Hepatocyte (in vitro differentiated cells): ENCODE results near the gene ZNF212. TPM values are rescaled to one million over a fixed set of nuclear protein-coding genes. Genes with fewer than 3 reads are reported as not detected.

ENCODE experiments used
- DNase-seq: peaks from one replicate; pipeline ENCODE4 v3.0.0-alpha.2; 2016; ENCODE audit warnings: low spot score
- H2AFZ ChIP-seq: fragments of 200-600 bp; sonication (generic); 2 replicates; pipeline ENCODE4 v1.6.0; 2016; ENCODE audit warnings: antibody characterized with exemption, mild to moderate bottlenecking
- H3K27ac ChIP-seq: fragments of 200-600 bp; sonication (generic); 2 replicates; pipeline ENCODE4 v1.5.1; 2016; ENCODE audit warnings: mild to moderate bottlenecking
- H3K27me3 ChIP-seq: fragments of 200-600 bp; sonication (generic); 2 replicates; pipeline ENCODE4 v1.6.1; 2016
- H3K36me3 ChIP-seq: fragments of 200-600 bp; sonication (generic); replicated peaks from 2 replicates; pipeline ENCODE4 v1.5.1; 2016; ENCODE audit warnings: low read depth; ENCODE audit not compliant: insufficient read depth
- H3K4me1 ChIP-seq: fragments of 200-600 bp; sonication (generic); 2 replicates; pipeline ENCODE4 v1.5.1; 2016; ENCODE audit warnings: mild to moderate bottlenecking, moderate library complexity; ENCODE audit not compliant: insufficient read depth
- H3K4me2 ChIP-seq: fragments of 200-600 bp; sonication (generic); 2 replicates; pipeline ENCODE4 v1.6.0; 2016
- H3K4me3 ChIP-seq: fragments of 200-600 bp; sonication (generic); 2 replicates; pipeline ENCODE4 v1.5.1; 2016; ENCODE audit warnings: mild to moderate bottlenecking
- H3K79me2 ChIP-seq: fragments of 200-600 bp; sonication (generic); 2 replicates; pipeline ENCODE4 v1.6.0; 2017; ENCODE audit warnings: mild to moderate bottlenecking
- H3K9me2 ChIP-seq: fragments of 200-600 bp; sonication (generic); replicated peaks from 2 replicates; pipeline ENCODE4 v1.6.0; 2017; ENCODE audit warnings: mild to moderate bottlenecking; ENCODE audit not compliant: insufficient read depth
- H3K9me3 ChIP-seq: fragments of 200-600 bp; sonication (generic); 2 replicates; pipeline ENCODE4 v1.5.1; 2016; ENCODE audit warnings: low read depth, mild to moderate bottlenecking
- H4K20me1 ChIP-seq: fragments of 200-600 bp; sonication (generic); 2 replicates; pipeline ENCODE4 v1.6.0; 2016; ENCODE audit warnings: mild to moderate bottlenecking; ENCODE audit not compliant: insufficient read depth, poor library complexity, severe bottlenecking
- EZH2 ChIP-seq: fragments of 200-600 bp; sonication (generic); IDR thresholded peaks from 2 replicates; pipeline ENCODE4 v1.6.1; 2016; ENCODE audit warnings: antibody characterized with exemption, mild to moderate bottlenecking, borderline replicate concordance
- EZH2phosphoT487 ChIP-seq: fragments of 200-600 bp; sonication (generic); IDR thresholded peaks from one replicate; pipeline ENCODE4 v1.6.1; 2018; ENCODE audit warnings: antibody characterized with exemption, mild to moderate bottlenecking, low read depth, moderate library complexity; ENCODE audit not compliant: unreplicated experiment, severe bottlenecking
- WGBS: methylation state at CpG from one replicate; pipeline ENCODE4 v1.1.6; 2016; ENCODE audit warnings: low lambda C conversion rate; ENCODE audit errors: missing lambda C conversion rate; 5-methylcytosine and 5-hydroxymethylcytosine counted together
- polyA plus RNA-seq: library from polyadenylated mRNA; unstranded; fragments of >200 nt; fragmentation: Nextera tagmentation; extraction: Ambion mirVana; gene quantifications from 2 replicates; pipeline ENCODE4 v1.2.1, GENCODE V29; 2016
- total RNA-seq: library from RNA; depleted of rRNA; stranded (reverse); fragments of >200 nt; gene quantifications from 2 replicates; pipeline ENCODE4 v1.2.3, GENCODE V29; 2014
- TF ChIP-seq, protein P1 (sequence below): fragments of 200-600 bp; sonication (generic); IDR thresholded peaks from 2 replicates; pipeline ENCODE4 v1.5.1; 2016; ENCODE audit warnings: antibody characterized with exemption, mild to moderate bottlenecking; ENCODE audit not compliant: poor library complexity

ZNF212 gene
- total and polyA plus RNA-seq, 2 experiments from 2014 or later, result 4.6 to 9.9 TPM

DNA sequence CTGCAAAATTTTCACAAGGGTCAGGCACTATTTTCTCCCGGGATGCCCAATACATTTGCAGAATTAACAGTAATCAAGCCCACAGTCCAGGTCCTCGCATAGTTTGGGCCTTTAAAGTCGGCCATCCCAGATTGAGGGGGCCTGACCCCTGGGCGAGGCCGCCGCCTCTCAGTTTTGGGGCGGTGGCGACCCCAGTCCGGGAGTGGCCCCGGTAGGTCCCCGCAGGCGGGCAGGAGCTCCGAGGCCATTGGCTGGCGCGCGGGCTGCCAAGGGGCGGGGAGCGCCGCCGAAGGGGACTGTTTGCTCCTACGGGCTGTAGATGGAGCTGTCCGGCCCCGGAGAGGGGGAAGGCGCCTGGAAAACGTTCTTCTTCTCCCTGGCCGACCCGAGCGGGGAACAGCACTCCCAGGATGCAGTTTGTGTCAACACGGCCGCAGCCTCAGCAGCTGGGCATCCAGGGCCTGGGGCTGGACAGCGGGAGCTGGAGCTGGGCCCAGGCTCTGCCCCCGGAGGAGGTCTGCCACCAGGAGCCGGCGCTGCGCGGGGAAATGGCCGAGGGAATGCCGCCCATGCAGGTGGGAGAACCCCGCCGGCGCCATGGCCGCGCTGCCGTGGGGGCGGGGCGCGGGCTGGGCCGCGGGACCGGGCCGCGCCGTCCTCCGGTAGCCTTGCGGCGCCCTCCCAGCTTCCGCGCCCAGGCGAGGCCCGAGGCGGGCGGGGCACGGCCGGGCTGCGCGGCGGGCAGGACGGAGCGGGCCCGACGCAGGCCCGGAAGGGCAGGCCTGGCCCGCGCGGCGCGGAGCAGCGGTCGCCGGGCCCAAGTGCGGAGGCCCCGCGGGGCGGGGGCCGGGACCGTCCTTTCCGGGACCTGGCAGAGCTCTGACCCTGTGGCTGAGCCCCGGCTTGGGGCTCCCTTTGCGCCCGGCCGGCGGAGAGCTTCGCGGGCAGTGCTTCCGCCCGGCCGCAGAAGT lies 44.0 kb upstream of the ZNF212 start, which contains the start of gene ZNF282:
Gene ZNF282, plus strand, starts transcription at position 367 of the 971 bp plus-strand sequence. Its CDS starts 44 bp downstream, at position 411.
- Histone ChIP-seq H3K9me3 (no peaks in the 10 kb centered on the region), H3K36me3 (no peaks in the 10 kb centered on the region), H3K4me3 (peak within 1 kb of the TSS; percentile 93), H3K9me2 (no peaks in the 10 kb centered on the region), H3K4me1 (peaks cover 10% of the 10 kb centered on the region), H3K27ac (peak within 1 kb of the TSS; percentile 88), H2AFZ (peak within 1 kb of the TSS; percentile 70), H3K79me2 (peaks cover 46% of the 10 kb centered on the region), H3K4me2 (peak within 1 kb of the TSS; percentile 99), H3K27me3 (no peaks in the 10 kb centered on the region), H4K20me1 (peaks cover 17% of the 10 kb centered on the region)
- no peak for TF ChIP-seq EZH2
- TF ChIP-seq, protein P1, sequence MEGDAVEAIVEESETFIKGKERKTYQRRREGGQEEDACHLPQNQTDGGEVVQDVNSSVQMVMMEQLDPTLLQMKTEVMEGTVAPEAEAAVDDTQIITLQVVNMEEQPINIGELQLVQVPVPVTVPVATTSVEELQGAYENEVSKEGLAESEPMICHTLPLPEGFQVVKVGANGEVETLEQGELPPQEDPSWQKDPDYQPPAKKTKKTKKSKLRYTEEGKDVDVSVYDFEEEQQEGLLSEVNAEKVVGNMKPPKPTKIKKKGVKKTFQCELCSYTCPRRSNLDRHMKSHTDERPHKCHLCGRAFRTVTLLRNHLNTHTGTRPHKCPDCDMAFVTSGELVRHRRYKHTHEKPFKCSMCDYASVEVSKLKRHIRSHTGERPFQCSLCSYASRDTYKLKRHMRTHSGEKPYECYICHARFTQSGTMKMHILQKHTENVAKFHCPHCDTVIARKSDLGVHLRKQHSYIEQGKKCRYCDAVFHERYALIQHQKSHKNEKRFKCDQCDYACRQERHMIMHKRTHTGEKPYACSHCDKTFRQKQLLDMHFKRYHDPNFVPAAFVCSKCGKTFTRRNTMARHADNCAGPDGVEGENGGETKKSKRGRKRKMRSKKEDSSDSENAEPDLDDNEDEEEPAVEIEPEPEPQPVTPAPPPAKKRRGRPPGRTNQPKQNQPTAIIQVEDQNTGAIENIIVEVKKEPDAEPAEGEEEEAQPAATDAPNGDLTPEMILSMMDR, result peak; percentile 83
- peak; percentile 95 for DNase-seq
- WGBS, result under 1% methylated on average over 42 of the region's 97 CpGs

GRCh38 chr7:149196151-149196704 lies 43.2 kb upstream of the ZNF212 start:
- H2AFZ ChIP-seq, result peak overlapping the region; percentile 42

DNA sequence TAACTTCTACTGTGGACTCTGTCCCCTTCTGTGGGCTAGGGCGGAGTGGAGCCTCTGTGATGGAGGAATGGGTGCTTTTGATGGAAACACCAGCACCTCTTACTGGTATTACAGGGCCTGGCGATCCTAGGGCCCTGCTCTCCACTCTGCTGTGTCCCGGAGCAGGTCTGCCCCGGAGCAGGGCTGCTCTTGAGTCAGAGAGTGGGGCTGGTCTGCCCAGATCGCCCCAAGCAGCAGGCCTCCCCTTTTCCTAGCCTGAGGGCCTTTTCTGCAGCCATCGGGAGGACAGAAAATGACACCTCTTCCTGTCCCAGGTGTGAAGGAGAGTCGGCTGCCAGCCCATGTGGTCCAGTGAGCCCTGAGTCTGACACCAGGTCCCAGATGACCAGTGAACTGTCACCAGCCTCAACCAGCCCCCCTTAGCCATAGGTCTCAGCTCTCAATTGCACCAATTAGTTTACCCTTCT lies 42.7 kb upstream of the ZNF212 start:
- peak overlapping the region; percentile 80 for H3K4me3 ChIP-seq
- no peak for TF ChIP-seq EZH2phosphoT487
- no peak for TF ChIP-seq EZH2
- TF ChIP-seq, protein P1, result no peak
- peak overlapping the region; percentile 99 for H3K4me2 ChIP-seq
- H4K20me1 ChIP-seq, result peaks cover 17% of the 10 kb centered on the region
- H3K79me2 ChIP-seq, result peaks cover 56% of the 10 kb centered on the region
- peak overlapping the region; percentile 85 for H3K27ac ChIP-seq
- H3K36me3 ChIP-seq, result no peaks in the 10 kb centered on the region
- H3K9me3 ChIP-seq, result no peaks in the 10 kb centered on the region
- H3K9me2 ChIP-seq, result no peaks in the 10 kb centered on the region
- peak; percentile 39 for DNase-seq
- WGBS, result 17% methylated on average over 7 of the region's 7 CpGs
- H3K27me3 ChIP-seq, result no peaks in the 10 kb centered on the region
- no peak overlapping the region for H2AFZ ChIP-seq
- H3K4me1 ChIP-seq, result peaks cover 10% of the 10 kb centered on the region

More at GRCh38 chr7:149196151-149196704, 43.2 kb upstream of the ZNF212 start:
- H3K9me2 ChIP-seq, result no peaks in the 10 kb centered on the region
- H4K20me1 ChIP-seq, result peaks cover 17% of the 10 kb centered on the region
- TF ChIP-seq, protein P1, result no peak
- TF ChIP-seq EZH2 (no peak), EZH2phosphoT487 (no peak)
- DNase-seq, result no peak
- peak overlapping the region; percentile 80 for H3K4me3 ChIP-seq
- H3K9me3 ChIP-seq, result no peaks in the 10 kb centered on the region
- H3K4me1 ChIP-seq, result peaks cover 10% of the 10 kb centered on the region
- WGBS, result 5% methylated on average over 17 of the region's 17 CpGs
- no peaks in the 10 kb centered on the region for H3K36me3 ChIP-seq
- peaks cover 54% of the 10 kb centered on the region for H3K79me2 ChIP-seq
- no peaks in the 10 kb centered on the region for H3K27me3 ChIP-seq
- H3K4me2 ChIP-seq, result peak overlapping the region; percentile 99
- H3K27ac ChIP-seq, result peak overlapping the region; percentile 85
